Tibial nerve (tissue), 4 donors: Measurements from ENCODE around the gene GYG2. TPM values are rescaled to one million over a fixed set of nuclear protein-coding genes. Genes with fewer than 3 reads are reported as not detected.

Experiments used
- DNase-seq, 2 donors: peaks; one replicate each; pipeline ENCODE4 v3.0.0-alpha.2; 2019; ENCODE audit warnings: low spot score in 2 of 2
- H3K27ac ChIP-seq, 4 donors: fragments of 200-600 bp; sonication (generic) in 3 of 4; one replicate each; pipeline ENCODE4 v1.5.1; 2017 to 2019; ENCODE audit warnings: mild to moderate bottlenecking in 1 of 4
- H3K27me3 ChIP-seq, 2 donors: fragments of 200-600 bp; sonication (generic) in 1 of 2; one replicate each; pipeline versions ENCODE4 v1.5.1 to v1.6.0; 2017 to 2019
- H3K36me3 ChIP-seq, 3 donors: fragments of 200-600 bp; sonication (generic); one replicate each; pipeline ENCODE4 v1.5.1; 2018 to 2019
- H3K4me1 ChIP-seq, 4 donors: fragments of 200-600 bp; sonication (generic) in 3 of 4; one replicate each; pipeline ENCODE4 v1.5.1; 2017 to 2019
- H3K4me3 ChIP-seq, 4 donors: fragments of 200-600 bp; sonication (generic) in 3 of 4; one replicate each; pipeline ENCODE4 v1.5.1; 2017 to 2019; ENCODE audit warnings: mild to moderate bottlenecking in 1 of 4, moderate library complexity in 1 of 4
- H3K9me3 ChIP-seq, 4 donors: fragments of 200-600 bp; sonication (generic) in 3 of 4; one replicate each; pipeline ENCODE4 v1.5.1; 2017 to 2019
- CTCF ChIP-seq, 5 experiments: fragments of 200-600 bp in 3 of 5; fragments of 450-650 bp in 2 of 5; sonication (generic) in 3 of 5; IDR thresholded peaks; one replicate each; pipeline ENCODE4 v1.5.1; 2016 to 2019; ENCODE audit warnings: antibody characterized with exemption in 5 of 5, mild to moderate bottlenecking in 3 of 5, moderate library complexity in 2 of 5
- EP300 ChIP-seq, 2 donors: sonication (generic); formaldehyde crosslinking; IDR thresholded peaks; one replicate each; pipeline ENCODE4 v1.6.1; 2017; ENCODE audit warnings: antibody characterized with exemption in 2 of 2, mild to moderate bottlenecking in 1 of 2
- POLR2A ChIP-seq, 2 donors: fragments of 450-650 bp; IDR thresholded peaks; one replicate each; pipeline ENCODE4 v1.6.1; 2017; ENCODE audit warnings: antibody characterized with exemption in 2 of 2, mild to moderate bottlenecking in 2 of 2, moderate library complexity in 2 of 2
- WGBS, 2 donors: methylation state at CpG; one replicate each; pipeline ENCODE4 v1.1.5; 2018; 5-methylcytosine and 5-hydroxymethylcytosine counted together
- total RNA-seq, 4 donors: library from RNA; depleted of rRNA; stranded (reverse); fragments of >200 nt; gene quantifications; one replicate each; pipeline ENCODE4 v1.1.0, GENCODE V29; 2016

GYG2 gene
- total RNA-seq, 4 donors from 2014 or later: 4.1 to 50.4 (median 22.3) TPM

GRCh38 chrX:2910109-2910508 is 81.4 kb downstream of the GYG2 start:
- Histone ChIP-seq H3K27ac (no peak overlapping the region), H3K4me1 (no peaks in the 10 kb centered on the region), H3K4me3 (no peak overlapping the region), H3K9me3 (no peaks in the 10 kb centered on the region), H3K27me3 (no peaks in the 10 kb centered on the region), H3K36me3 (peaks cover 0 to 45% (median 0%) of the 10 kb centered on the region in 3 donors)
- DNase-seq: no peak
- no peak for TF ChIP-seq CTCF (IDR thresholded peaks at IDR 0.05)
- no peak for TF ChIP-seq POLR2A (IDR thresholded peaks at IDR 0.05)
- TF ChIP-seq EP300 (IDR thresholded peaks at IDR 0.05): no peak
- WGBS, 2 donors: 91 to 96% methylated on average over 3 of the region's 3 CpGs

DNA sequence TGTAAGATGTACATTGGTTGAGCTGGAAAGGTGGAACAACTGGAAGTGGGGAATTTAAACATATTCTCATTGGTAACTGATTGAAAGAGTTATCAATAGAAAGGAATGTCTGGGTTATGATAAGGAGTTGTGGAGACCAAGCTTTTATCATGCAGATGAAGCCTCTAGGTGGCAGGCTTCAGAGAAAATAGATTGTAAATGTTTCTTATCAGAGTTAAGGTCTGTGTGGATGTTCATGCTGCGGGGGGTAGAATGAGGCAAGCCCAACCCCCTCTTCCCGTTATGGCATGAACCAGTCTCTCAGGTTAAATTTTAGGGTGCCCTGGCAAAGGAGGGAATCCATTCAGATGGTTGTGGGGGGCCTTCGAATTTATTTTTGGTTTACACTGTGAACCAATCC is 84.4 kb downstream of the GYG2 start:
- H3K27ac ChIP-seq: no peak overlapping the region
- H3K9me3 ChIP-seq: no peaks in the 10 kb centered on the region
- TF ChIP-seq CTCF (IDR thresholded peaks at IDR 0.05): peak in 1 of 5 experiments; percentile 4
- no peak for TF ChIP-seq EP300 (IDR thresholded peaks at IDR 0.05)
- H3K4me3 ChIP-seq: no peak overlapping the region
- DNase-seq: no peak
- no peaks in the 10 kb centered on the region for H3K27me3 ChIP-seq
- WGBS, 2 donors: 60 to 61% methylated on average over 1 to 3 of the region's 3 CpGs
- H3K4me1 ChIP-seq: no peaks in the 10 kb centered on the region
- H3K36me3 ChIP-seq: peaks cover 0 to 36% (median 0%) of the 10 kb centered on the region in 3 donors

GRCh38 chrX:2917767-2918166 is 89.0 kb downstream of the GYG2 start:
- TF ChIP-seq EP300 (IDR thresholded peaks at IDR 0.05): no peak
- no peak for TF ChIP-seq POLR2A (IDR thresholded peaks at IDR 0.05)
- no peak for TF ChIP-seq CTCF (IDR thresholded peaks at IDR 0.05)
- no peaks in the 10 kb centered on the region for H3K9me3 ChIP-seq
- WGBS, 2 donors: 96% methylated on average over 16 to 23 of the region's 23 CpGs
- H3K4me1 ChIP-seq: no peaks in the 10 kb centered on the region
- H3K36me3 ChIP-seq: peaks cover 0 to 44% (median 0%) of the 10 kb centered on the region in 3 donors
- no peak for DNase-seq
- H3K27ac ChIP-seq: no peak overlapping the region
- H3K4me3 ChIP-seq: no peak overlapping the region
- H3K27me3 ChIP-seq: no peaks in the 10 kb centered on the region

DNA sequence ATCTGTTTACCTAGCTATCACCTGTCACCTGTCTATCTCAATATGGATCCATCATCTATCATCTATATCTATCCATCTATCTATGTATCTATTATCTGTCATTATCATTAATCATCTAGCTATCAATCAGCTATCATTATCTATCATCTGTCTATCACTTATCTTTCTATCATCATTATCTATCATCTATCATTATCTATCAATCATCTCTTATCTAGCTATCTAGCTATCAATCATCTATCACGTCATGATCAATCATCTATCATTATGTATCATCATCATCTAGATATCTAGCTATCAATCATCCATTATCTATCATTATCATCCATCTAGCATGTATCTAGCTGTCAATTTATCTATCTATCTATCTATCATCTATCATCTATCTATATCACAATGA is 92.5 kb downstream of the GYG2 start:
- Histone ChIP-seq H3K27me3 (no peaks in the 10 kb centered on the region), H3K4me1 (no peaks in the 10 kb centered on the region), H3K36me3 (peaks cover 0 to 42% (median 0%) of the 10 kb centered on the region in 3 donors), H3K27ac (no peak overlapping the region), H3K4me3 (no peak overlapping the region), H3K9me3 (no peaks in the 10 kb centered on the region)
- TF ChIP-seq EP300 (IDR thresholded peaks at IDR 0.05): no peak
- no peak for TF ChIP-seq POLR2A (IDR thresholded peaks at IDR 0.05)
- no peak for TF ChIP-seq CTCF (IDR thresholded peaks at IDR 0.05)
- no peak for DNase-seq
- WGBS, 2 donors: 92 to 100% methylated on average over 1 of the region's 1 CpG

DNA sequence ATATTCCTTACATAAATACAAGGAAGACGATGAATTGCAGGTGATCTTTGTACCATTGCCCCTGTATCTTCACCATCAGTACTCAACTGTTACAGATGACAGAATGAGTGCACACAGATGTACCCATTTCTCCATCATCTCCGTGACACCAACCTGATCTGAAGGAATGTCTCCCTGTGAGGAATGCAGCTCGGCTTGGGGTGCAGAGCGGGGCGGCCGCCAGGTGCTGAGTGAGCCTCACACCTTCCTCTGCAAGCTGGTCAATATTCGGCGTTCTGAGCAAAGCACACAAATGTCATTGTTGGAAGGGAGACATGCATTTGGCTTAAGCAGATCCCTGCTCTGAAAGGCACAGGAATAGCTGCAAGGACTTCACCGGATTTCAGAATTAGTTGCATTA is 93.0 kb downstream of the GYG2 start:
- Histone ChIP-seq H3K27me3 (no peaks in the 10 kb centered on the region), H3K4me1 (no peaks in the 10 kb centered on the region), H3K4me3 (no peak overlapping the region), H3K9me3 (no peaks in the 10 kb centered on the region), H3K27ac (no peak overlapping the region), H3K36me3 (peaks cover 0 to 42% (median 0%) of the 10 kb centered on the region in 3 donors)
- 93 to 99% methylated on average over 9 of the region's 9 CpGs for WGBS, 2 donors
- no peak for DNase-seq
- TF ChIP-seq POLR2A (IDR thresholded peaks at IDR 0.05) (no peak), CTCF (IDR thresholded peaks at IDR 0.05) (no peak), EP300 (IDR thresholded peaks at IDR 0.05) (no peak)
